Liver (tissue), 9 donors: ENCODE measurements around the gene GBE1. TPM values are rescaled to one million over a fixed set of nuclear protein-coding genes. Genes with fewer than 3 reads are reported as not detected.

Experiments
- DNase-seq: peaks from one replicate; pipeline ENCODE4 v3.0.0-alpha.2; 2017; ENCODE audit warnings: low spot score
- H3K27ac ChIP-seq, 2 donors: one replicate each; pipeline ENCODE4 v1.7.0; 2013; ENCODE audit warnings: inconsistent platforms in 2 of 2, low read length in 2 of 2, control low read depth in 1 of 2, low read depth in 1 of 2, mild to moderate bottlenecking in 1 of 2
- H3K27me3 ChIP-seq, 4 donors: one replicate each; pipeline versions ENCODE4 v1.6.1 to v1.7.0; 2013; ENCODE audit warnings: low read length in 3 of 4, inconsistent platforms in 1 of 4, mild to moderate bottlenecking in 1 of 4, moderate library complexity in 1 of 4; ENCODE audit not compliant: control insufficient read depth in 4 of 4, insufficient read depth in 4 of 4
- H3K36me3 ChIP-seq, 4 donors: one replicate each; pipeline versions ENCODE4 v1.6.1 to v1.7.0; 2013; ENCODE audit warnings: low read length in 3 of 4, mild to moderate bottlenecking in 3 of 4, low read depth in 1 of 4, moderate library complexity in 1 of 4; ENCODE audit not compliant: control insufficient read depth in 4 of 4, insufficient read depth in 3 of 4
- H3K4me1 ChIP-seq, 4 donors: one replicate each; pipeline versions ENCODE4 v1.6.1 to v1.7.0; 2013; ENCODE audit warnings: low read length in 3 of 4, mild to moderate bottlenecking in 3 of 4, moderate library complexity in 1 of 4; ENCODE audit not compliant: control insufficient read depth in 4 of 4, insufficient read depth in 4 of 4
- H3K4me3 ChIP-seq, 3 donors: one replicate each; pipeline versions ENCODE4 v1.6.1 to v1.7.0; 2013; ENCODE audit warnings: low read length in 3 of 3, control low read depth in 1 of 3, low read depth in 1 of 3, mild to moderate bottlenecking in 1 of 3
- H3K9ac ChIP-seq, 2 donors: one replicate each; pipeline ENCODE4 v1.7.0; 2013; ENCODE audit warnings: low read length in 2 of 2, mild to moderate bottlenecking in 2 of 2, moderate library complexity in 2 of 2, control low read depth in 1 of 2, low read depth in 1 of 2
- H3K9me3 ChIP-seq, 4 donors: one replicate each; pipeline versions ENCODE4 v1.6.1 to v1.7.0; 2013; ENCODE audit warnings: low read length in 3 of 4; ENCODE audit not compliant: control insufficient read depth in 4 of 4
- EGR1 ChIP-seq, 2 donors: IDR thresholded peaks; 2 replicates each; pipeline ENCODE4 v1.6.1; 2016 to 2018; ENCODE audit warnings: antibody characterized with exemption in 2 of 2, low read depth in 2 of 2
- FOXA1 ChIP-seq: IDR thresholded peaks from 2 replicates; pipeline ENCODE4 v1.6.1; 2016; ENCODE audit warnings: antibody characterized with exemption
- FOXA2 ChIP-seq: IDR thresholded peaks from 2 replicates; pipeline ENCODE4 v1.6.1; 2016; ENCODE audit warnings: antibody characterized with exemption
- HNF4A ChIP-seq, 2 donors: conservative IDR thresholded peaks; 2 replicates each; pipeline ENCODE4 v1.6.1; 2016; ENCODE audit warnings: antibody characterized with exemption in 2 of 2, mild to moderate bottlenecking in 2 of 2
- HNF4G ChIP-seq: IDR thresholded peaks from 2 replicates; pipeline ENCODE4 v1.6.1; 2016; ENCODE audit warnings: antibody characterized with exemption
- JUND ChIP-seq, 2 donors: IDR thresholded peaks; 2 replicates each; pipeline ENCODE4 v1.6.1; 2016; ENCODE audit warnings: antibody characterized with exemption in 2 of 2
- NR2F2 ChIP-seq: IDR thresholded peaks from 2 replicates; pipeline ENCODE4 v1.6.1; 2016; ENCODE audit warnings: antibody characterized with exemption
- RAD21 ChIP-seq, 2 donors: IDR thresholded peaks; 2 replicates each; pipeline ENCODE4 v1.6.1; 2016; ENCODE audit warnings: antibody characterized with exemption in 2 of 2, mild to moderate bottlenecking in 2 of 2
- RXRA ChIP-seq, 2 donors: IDR thresholded peaks; 2 replicates each; pipeline ENCODE4 v1.6.1; 2017 to 2018; ENCODE audit warnings: antibody characterized with exemption in 2 of 2, mild to moderate bottlenecking in 1 of 2
- YY1 ChIP-seq: IDR thresholded peaks from 2 replicates; pipeline ENCODE4 v1.6.1; 2016; ENCODE audit warnings: antibody characterized with exemption, mild to moderate bottlenecking
- WGBS: extraction: QIAGEN DNeasy Blood & Tissue Kit; methylation state at CpG from one replicate; pipeline ENCODE4 v1.1.7; 2013; 5-methylcytosine and 5-hydroxymethylcytosine counted together
- polyA plus RNA-seq, 2 donors: library from polyadenylated mRNA; stranded (reverse) in 1 of 2; unstranded in 1 of 2; fragments of 200-250 nt in 1 of 2; fragments of >200 nt in 1 of 2; fragmentation: Nextera tagmentation in 1 of 2; extraction: Ambion mirVana in 1 of 2; gene quantifications; one replicate each; pipeline versions ENCODE4 v1.2.1 to v1.2.3, GENCODE V29; 2013 to 2015
- total RNA-seq, 2 donors: library from RNA; depleted of rRNA; stranded (reverse); fragments of >200 nt; gene quantifications; one replicate each; pipeline ENCODE4 v1.2.3, GENCODE V29; 2014
- TF ChIP-seq, protein P1 (sequence below): IDR thresholded peaks from 2 replicates; pipeline ENCODE4 v1.6.1; 2016; ENCODE audit warnings: antibody characterized with exemption
- TF ChIP-seq, protein P2 (sequence below): fragments of 150-350 bp; IDR thresholded peaks from 2 replicates; pipeline ENCODE4 v1.5.1; 2017; ENCODE audit warnings: improper control_type of control experiment, low read depth, low read length; ENCODE audit not compliant: missing input control
- TF ChIP-seq, protein P3 (sequence below): IDR thresholded peaks from 2 replicates; pipeline ENCODE4 v1.6.1; 2016; ENCODE audit warnings: antibody characterized with exemption
- TF ChIP-seq, protein P4 (sequence below): IDR thresholded peaks from 2 replicates; pipeline ENCODE4 v1.6.1; 2016; ENCODE audit warnings: antibody characterized with exemption
- TF ChIP-seq, protein P5 (sequence below): IDR thresholded peaks from 2 replicates; pipeline ENCODE4 v1.6.1; 2016; ENCODE audit warnings: antibody characterized with exemption, mild to moderate bottlenecking
- donor health status: healthy.
- donor health status: healthy.
- donor health status: healthy.
- donor health status: healthy.
- donor health status: healthy.

GBE1 gene
- total and polyA plus RNA-seq, 4 donors: 22.5 to 95.6 (median 25.8) TPM

DNA sequence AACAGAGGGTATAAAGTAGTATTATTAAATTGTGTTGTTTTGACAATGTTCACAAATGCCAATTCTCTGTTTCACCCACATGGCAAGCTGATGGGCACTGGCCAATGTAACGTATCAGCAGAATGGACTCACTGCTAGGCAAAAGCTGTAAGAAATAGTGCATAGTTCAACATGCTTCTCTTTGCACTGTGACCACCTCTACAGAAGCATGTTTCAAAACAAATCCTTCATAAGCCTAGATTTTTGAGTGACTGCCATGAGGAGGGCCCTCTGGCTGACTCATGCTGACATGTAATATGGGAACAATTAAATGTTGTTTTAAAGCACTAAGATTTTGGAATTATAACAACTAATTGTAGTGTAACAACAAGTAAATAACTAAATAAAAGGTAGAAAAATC lies 3.2 kb downstream of the GBE1 start:
- Histone ChIP-seq H3K4me3 (no peak overlapping the region), H3K27ac (peak overlapping the region in 1 of 2 donors; percentile 57), H3K9ac (no peak overlapping the region), H3K4me1 (peaks cover 0 to 30% (median 17%) of the 10 kb centered on the region in 4 donors), H3K9me3 (no peaks in the 10 kb centered on the region), H3K36me3 (peaks cover 0 to 11% (median 0%) of the 10 kb centered on the region in 4 donors), H3K27me3 (no peaks in the 10 kb centered on the region)
- WGBS: 43% methylated on average over 1 of the region's 1 CpG
- TF ChIP-seq YY1 (peak; percentile 49), HNF4A (conservative IDR thresholded peaks at IDR 0.05) (peak; percentile 52 to 61), FOXA2 (no peak), RXRA (IDR thresholded peaks at IDR 0.05) (peak; percentile 28 to 64), RAD21 (IDR thresholded peaks at IDR 0.05) (peak; percentile 20 to 40), JUND (IDR thresholded peaks at IDR 0.05) (peak; percentile 24 to 44), HNF4G (no peak)
- TF ChIP-seq, protein P1, sequence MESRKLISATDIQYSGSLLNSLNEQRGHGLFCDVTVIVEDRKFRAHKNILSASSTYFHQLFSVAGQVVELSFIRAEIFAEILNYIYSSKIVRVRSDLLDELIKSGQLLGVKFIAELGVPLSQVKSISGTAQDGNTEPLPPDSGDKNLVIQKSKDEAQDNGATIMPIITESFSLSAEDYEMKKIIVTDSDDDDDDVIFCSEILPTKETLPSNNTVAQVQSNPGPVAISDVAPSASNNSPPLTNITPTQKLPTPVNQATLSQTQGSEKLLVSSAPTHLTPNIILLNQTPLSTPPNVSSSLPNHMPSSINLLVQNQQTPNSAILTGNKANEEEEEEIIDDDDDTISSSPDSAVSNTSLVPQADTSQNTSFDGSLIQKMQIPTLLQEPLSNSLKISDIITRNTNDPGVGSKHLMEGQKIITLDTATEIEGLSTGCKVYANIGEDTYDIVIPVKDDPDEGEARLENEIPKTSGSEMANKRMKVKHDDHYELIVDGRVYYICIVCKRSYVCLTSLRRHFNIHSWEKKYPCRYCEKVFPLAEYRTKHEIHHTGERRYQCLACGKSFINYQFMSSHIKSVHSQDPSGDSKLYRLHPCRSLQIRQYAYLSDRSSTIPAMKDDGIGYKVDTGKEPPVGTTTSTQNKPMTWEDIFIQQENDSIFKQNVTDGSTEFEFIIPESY: peak; percentile 20
- TF ChIP-seq, protein P2, sequence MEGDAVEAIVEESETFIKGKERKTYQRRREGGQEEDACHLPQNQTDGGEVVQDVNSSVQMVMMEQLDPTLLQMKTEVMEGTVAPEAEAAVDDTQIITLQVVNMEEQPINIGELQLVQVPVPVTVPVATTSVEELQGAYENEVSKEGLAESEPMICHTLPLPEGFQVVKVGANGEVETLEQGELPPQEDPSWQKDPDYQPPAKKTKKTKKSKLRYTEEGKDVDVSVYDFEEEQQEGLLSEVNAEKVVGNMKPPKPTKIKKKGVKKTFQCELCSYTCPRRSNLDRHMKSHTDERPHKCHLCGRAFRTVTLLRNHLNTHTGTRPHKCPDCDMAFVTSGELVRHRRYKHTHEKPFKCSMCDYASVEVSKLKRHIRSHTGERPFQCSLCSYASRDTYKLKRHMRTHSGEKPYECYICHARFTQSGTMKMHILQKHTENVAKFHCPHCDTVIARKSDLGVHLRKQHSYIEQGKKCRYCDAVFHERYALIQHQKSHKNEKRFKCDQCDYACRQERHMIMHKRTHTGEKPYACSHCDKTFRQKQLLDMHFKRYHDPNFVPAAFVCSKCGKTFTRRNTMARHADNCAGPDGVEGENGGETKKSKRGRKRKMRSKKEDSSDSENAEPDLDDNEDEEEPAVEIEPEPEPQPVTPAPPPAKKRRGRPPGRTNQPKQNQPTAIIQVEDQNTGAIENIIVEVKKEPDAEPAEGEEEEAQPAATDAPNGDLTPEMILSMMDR: no peak
- TF ChIP-seq, protein P3, sequence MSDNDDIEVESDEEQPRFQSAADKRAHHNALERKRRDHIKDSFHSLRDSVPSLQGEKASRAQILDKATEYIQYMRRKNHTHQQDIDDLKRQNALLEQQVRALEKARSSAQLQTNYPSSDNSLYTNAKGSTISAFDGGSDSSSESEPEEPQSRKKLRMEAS: peak; percentile 54
- TF ChIP-seq, protein P4, sequence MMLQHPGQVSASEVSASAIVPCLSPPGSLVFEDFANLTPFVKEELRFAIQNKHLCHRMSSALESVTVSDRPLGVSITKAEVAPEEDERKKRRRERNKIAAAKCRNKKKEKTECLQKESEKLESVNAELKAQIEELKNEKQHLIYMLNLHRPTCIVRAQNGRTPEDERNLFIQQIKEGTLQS: no peak
- no peak for DNase-seq

DNA sequence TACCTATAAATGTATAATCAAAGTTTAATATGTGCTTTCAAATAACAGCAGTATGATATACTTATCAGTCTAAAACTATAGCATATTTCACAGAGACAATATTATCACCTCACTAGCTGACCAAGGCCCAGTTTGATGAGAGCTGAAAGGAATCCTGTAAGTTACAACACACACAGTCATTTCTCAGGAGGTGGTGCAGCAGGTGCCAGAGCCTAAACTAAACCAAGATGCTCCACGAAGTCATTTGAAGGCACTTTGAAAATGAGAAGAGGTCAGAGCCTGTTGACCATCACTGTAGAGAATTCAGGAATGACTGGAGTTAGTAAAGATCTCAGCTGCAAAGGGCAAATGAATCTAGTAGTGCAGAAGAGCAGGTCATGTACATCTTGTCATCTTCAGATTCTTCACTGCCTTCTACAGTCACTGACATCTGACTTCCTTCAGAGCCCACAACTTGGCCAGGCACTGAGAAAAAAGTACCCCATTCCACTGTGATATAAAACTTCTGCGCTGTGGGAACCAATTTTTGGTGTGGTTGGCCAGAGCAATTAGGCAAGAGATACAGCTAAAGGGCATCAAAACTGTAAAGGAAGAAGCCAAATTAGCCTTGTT lies 7.9 kb downstream of the GBE1 start:
- no peak overlapping the region for H3K9ac ChIP-seq
- TF ChIP-seq, protein P3: no peak
- TF ChIP-seq, protein P5, sequence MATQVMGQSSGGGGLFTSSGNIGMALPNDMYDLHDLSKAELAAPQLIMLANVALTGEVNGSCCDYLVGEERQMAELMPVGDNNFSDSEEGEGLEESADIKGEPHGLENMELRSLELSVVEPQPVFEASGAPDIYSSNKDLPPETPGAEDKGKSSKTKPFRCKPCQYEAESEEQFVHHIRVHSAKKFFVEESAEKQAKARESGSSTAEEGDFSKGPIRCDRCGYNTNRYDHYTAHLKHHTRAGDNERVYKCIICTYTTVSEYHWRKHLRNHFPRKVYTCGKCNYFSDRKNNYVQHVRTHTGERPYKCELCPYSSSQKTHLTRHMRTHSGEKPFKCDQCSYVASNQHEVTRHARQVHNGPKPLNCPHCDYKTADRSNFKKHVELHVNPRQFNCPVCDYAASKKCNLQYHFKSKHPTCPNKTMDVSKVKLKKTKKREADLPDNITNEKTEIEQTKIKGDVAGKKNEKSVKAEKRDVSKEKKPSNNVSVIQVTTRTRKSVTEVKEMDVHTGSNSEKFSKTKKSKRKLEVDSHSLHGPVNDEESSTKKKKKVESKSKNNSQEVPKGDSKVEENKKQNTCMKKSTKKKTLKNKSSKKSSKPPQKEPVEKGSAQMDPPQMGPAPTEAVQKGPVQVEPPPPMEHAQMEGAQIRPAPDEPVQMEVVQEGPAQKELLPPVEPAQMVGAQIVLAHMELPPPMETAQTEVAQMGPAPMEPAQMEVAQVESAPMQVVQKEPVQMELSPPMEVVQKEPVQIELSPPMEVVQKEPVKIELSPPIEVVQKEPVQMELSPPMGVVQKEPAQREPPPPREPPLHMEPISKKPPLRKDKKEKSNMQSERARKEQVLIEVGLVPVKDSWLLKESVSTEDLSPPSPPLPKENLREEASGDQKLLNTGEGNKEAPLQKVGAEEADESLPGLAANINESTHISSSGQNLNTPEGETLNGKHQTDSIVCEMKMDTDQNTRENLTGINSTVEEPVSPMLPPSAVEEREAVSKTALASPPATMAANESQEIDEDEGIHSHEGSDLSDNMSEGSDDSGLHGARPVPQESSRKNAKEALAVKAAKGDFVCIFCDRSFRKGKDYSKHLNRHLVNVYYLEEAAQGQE: no peak
- TF ChIP-seq RXRA (IDR thresholded peaks at IDR 0.05) (no peak), NR2F2 (no peak), FOXA2 (no peak), HNF4A (conservative IDR thresholded peaks at IDR 0.05) (no peak), HNF4G (no peak), EGR1 (IDR thresholded peaks at IDR 0.05; ENCODE audit: low read depth in 2 of 2) (no peak), FOXA1 (no peak), YY1 (no peak)
- H3K27ac ChIP-seq: no peak overlapping the region
- H3K27me3 ChIP-seq: no peaks in the 10 kb centered on the region
- DNase-seq: no peak
- H3K4me1 ChIP-seq: peaks cover 0 to 22% (median 13%) of the 10 kb centered on the region in 4 donors
- 65% methylated on average over 2 of the region's 2 CpGs for WGBS
- peaks cover 0 to 18% (median 0%) of the 10 kb centered on the region in 4 donors for H3K36me3 ChIP-seq
- H3K4me3 ChIP-seq: no peak overlapping the region
- no peaks in the 10 kb centered on the region for H3K9me3 ChIP-seq
